ENCODE data around the gene MNS1.
"Not testable (repeated sequence)": the region's sequence is repeated elsewhere in the genome, so short reads cannot be mapped to it uniquely, and the experiment has no call there.

Gene MNS1, protein sequence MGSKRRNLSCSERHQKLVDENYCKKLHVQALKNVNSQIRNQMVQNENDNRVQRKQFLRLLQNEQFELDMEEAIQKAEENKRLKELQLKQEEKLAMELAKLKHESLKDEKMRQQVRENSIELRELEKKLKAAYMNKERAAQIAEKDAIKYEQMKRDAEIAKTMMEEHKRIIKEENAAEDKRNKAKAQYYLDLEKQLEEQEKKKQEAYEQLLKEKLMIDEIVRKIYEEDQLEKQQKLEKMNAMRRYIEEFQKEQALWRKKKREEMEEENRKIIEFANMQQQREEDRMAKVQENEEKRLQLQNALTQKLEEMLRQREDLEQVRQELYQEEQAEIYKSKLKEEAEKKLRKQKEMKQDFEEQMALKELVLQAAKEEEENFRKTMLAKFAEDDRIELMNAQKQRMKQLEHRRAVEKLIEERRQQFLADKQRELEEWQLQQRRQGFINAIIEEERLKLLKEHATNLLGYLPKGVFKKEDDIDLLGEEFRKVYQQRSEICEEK

DNA sequence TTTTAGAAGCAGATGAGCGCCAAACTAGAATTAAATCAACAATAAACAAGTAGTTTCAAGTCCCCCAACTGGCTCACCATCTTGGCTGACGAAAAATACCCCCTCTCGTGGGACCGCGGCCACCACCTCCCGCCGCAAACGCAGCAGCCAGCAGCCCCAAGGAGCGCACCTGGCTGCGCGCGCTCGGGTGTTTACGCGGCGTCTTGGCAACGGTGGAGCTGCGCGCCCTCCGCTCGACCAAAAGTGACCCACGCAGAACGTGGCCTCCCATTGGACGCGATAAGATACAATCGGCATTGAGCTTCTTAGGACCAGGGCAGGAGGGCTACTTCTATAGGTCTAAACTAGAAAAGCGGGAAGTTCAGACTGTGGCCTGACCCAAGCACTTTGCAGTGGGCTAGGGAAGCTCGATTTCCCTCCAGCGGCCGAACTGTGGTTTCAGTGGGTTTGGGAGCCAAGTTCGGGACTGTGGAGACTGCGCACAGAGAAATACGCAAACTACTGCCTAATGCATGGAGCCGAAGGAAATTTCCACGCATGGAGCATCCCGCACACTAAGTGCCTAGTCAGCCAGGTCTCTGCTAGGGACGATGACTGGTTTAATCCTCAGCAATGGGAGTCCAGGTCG lies at the start of gene MNS1:
TSS of gene MNS1 (minus strand) at position 245 of the 628 bp plus-strand sequence. CDS start at position 80, 165 bp downstream.
- DNase-seq (ENCODE audit: low read depth in 2 of 2, low spot score in 1 of 2) = peak; percentile 6 to 11

DNA sequence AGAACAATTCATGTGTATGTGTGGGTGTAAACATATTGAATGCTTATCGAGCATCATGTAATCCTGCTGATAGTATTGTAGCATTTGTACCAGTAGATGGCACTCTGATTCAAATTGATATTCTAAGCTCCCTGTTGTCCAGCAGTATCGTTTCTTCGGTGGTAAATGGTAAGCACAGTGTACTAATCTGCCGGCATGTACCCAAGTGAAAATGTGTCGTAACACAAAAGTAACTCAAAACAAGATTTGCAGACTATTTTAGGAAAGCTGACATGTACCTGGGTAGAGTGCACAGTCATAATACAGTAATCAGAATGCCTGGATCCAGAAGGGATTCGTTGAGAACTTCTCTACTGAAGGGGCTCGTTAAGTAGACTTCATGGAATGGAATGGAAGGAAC lies 31.7 kb upstream of the MNS1 start:
- DNase-seq (ENCODE audit: low read depth in 2 of 2, low spot score in 1 of 2) = no peak

DNA sequence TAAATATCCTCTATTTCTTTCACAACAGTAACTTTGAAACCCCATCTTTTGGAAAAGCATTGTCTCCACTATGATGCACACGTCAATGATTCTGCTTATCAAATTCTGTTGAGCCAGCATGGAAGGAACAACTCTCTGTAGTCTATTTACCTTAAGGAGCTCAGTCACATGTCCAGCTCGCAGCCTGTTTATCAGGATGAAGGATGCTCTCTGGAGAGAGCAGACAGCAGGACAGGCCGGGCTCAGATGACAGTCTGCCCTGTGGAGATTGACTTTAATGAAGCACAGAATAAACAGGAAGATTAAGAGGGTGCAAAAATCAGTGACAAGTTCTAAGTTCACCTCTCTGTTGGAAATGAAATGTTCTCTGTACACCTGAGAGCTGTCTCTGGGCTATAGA lies 30.6 kb upstream of the MNS1 start:
- no peak for DNase-seq (ENCODE audit: low read depth in 2 of 2, low spot score in 1 of 2)

DNA sequence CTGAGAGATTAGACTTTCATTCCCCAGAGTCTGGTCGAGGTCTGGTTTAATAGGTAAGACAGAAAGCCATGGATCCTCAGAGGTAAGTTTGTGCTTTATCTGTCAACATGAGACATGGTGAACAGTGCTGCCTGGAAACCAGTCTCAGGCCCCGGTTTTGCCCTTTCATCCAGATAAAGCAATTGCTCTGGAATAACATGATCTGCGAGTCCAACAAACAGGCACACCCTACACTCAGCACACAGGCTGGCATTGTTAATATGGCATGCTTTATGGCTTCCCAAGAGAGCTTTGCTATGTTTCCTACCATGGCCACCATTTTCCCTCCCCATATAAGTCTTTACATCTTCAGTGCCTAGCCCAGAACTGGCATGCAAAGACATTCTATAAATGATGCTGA lies 30.1 kb upstream of the MNS1 start:
- DNase-seq (ENCODE audit: low read depth in 2 of 2, low spot score in 1 of 2) = no peak

DNA sequence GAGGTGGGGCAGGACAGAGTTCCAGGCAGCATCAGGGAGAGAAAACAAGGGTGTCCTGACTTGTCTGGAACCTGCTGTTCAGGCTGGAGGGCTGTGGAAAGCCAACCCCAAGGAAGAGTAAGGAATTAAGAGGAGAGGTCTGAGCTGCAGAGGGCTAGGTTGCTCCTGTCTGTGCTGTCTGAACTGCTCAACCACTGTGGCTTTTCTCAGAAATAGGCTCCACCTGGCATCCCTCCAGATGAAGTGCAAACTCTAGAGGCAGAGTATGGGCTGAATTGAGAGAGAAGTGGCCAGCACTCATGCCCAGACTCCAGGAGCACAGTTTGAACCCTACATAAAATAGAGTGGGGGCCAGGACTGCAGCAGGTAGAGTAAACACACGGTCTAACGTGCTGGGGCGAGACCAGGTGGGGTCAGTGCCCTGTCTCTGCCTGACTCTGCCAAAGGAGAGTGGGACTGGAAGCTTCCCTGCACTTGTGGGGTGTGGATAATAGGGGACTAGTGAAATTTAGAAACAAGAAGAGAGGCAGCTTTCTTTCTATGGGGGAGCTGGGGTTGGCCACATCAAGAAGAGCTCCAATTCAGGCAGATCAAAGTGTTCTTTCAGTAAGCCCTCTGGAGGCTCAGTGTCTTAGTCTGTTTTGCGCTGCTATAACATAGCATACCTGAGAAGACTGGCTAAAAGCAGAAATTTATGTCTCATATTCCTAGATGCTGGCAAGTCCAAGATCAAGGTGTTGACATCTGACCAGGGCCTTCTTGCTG lies 28.0 kb upstream of the MNS1 start:
- no peak for DNase-seq (ENCODE audit: low read depth in 2 of 2, low spot score in 1 of 2)

DNA sequence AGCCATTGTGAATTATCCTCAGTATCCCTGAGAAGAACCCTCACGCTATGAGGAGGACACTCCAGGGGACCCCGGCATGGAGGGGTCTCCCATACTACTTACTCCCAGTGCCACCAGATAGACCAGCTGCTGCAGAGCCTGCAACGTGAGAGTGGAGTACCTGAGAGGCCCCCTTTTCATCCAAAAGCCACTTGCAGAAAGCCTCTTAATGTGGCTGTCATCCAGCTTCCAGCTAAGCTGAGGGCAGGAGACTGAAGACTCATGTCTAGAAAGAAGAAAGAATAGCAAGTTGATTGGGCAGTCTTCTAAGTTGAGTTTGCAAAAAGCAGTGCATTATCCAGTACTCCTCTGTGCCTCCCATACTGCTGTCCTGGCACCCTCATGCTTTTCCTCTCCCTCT lies 27.3 kb upstream of the MNS1 start:
- no peak for DNase-seq (ENCODE audit: low read depth in 2 of 2, low spot score in 1 of 2)

DNA sequence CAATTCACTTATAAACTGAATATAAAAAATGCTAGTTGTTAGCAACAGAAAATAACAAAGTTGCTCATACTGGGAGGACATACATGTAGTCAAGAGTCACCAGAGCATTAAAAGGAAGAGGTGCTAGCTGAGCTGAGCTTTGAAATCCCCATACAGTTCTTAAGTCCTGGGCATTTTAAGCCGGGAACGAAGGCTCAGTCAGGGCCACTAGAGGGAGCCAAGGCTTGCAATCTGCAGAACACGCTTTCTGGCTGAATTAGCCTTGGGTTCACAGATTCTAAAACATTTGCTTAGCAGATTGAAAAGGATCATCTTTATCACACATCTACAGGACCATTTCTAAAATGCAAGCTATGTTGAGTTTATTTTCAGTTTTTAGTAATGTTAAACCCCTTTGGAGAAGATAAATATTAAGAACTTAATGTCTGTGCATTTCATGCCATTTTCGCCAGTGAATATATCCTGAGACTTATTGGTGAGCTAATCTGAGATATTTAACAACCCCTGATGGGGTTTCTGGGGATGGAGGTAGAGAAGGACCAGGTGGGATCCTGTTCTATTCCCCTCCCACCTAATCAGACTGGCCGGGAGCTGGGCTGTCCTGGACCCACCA lies 26.3 kb upstream of the MNS1 start:
- DNase-seq (ENCODE audit: low read depth in 2 of 2, low spot score in 1 of 2) = peak in 1 of 2 donors; percentile 5

DNA sequence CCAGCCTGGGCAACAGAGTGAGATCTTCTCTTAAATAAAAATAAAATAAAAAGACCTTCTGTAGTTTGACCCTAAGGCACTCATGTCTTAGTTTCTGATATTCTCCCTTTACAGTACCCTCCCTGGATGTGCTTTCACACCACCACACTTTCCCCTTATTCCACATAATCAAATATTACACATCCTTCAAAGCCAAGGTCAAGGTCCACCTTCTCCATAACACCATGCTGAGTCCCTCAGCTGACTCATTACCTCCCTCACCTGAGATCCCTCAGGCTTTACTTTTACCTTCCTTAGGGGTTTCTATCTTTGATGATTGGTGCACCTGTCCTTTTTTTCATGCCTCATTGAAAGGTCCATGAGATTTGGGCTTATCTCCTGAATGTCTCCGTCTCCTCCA lies 25.5 kb upstream of the MNS1 start:
- no peak for DNase-seq (ENCODE audit: low read depth in 2 of 2, low spot score in 1 of 2)

DNA sequence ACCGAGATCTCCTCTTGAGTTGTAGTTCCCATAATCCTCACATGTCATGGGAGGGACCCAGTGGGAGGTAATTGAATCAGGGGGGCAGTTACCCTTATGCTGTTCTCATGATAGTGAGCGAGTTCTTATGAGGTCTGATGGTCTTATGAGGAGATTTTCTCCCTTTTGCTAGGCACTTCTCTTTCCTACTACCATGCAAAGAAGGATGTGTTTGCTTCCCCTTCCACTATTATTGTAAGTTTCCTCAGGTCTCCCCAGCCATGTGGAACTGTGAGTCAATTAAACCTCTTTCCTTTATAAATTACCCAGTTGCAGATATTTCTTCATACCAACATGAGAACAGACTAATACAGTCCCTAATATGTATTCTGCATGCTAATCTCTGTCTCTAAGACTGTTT lies 21.3 kb upstream of the MNS1 start:
- not testable (repeated sequence) for DNase-seq (ENCODE audit: low read depth in 2 of 2, low spot score in 1 of 2)

DNA sequence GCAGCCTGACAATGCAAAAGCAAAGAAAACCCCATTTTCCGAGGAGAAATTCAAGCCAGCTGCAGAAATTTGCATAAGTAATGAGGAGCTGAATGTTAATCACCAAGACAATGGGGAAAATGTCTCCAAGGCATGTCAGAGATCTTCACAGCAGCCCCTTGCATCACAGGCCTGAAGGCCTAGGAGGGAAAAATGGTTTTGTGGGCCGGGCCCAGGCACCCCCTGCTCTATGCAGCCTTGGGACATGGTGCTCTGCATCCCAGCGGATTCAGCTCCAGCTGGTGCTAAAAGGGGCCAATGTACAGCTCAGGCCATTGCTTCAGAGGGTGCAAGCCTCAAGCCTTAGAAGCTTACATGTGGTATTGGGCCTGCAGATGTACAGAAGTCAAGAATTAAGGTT lies 20.5 kb upstream of the MNS1 start:
- not testable (repeated sequence) for DNase-seq (ENCODE audit: low read depth in 2 of 2, low spot score in 1 of 2)

DNA sequence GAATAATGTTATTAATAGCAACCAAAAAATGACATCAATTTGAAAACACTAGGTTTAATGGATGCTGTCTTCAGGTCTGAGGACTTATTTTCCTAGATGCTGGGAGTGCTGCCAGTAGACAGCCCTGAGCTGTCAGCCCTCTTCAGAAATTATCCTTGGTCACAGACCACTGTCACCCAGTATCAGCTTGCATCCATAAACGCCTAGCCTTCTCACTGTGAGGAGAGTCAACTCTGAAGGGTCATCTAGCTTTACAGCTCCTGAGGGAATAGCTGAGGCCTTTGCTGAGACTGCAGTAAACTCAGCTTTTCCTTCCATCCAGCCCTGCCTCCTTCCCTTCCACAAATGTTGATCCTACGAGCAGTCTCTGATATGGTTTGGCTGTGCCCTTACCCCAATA lies 19.4 kb upstream of the MNS1 start:
- DNase-seq (ENCODE audit: low read depth in 2 of 2, low spot score in 1 of 2) = no peak

DNA sequence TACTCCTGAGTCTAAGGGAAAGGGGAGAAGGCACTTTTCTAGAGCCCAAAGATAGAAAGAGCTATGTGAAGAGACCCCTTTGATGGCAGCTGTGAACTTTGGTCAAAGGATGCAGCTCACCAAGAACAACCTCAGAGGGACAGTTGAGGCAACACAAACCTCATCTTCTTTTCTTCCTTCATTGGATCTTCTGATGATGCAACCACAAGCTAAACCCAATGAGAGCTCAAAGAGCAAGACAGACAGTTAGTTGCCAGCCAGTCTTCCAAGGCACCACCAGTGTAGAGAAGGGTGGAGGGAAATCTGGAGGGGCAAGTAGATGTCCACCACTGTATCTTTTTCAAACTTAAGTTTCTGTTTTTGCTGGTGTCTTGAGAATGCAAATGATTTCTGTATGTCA lies 10.4 kb upstream of the MNS1 start:
- DNase-seq (ENCODE audit: low read depth in 2 of 2, low spot score in 1 of 2) = no peak

DNA sequence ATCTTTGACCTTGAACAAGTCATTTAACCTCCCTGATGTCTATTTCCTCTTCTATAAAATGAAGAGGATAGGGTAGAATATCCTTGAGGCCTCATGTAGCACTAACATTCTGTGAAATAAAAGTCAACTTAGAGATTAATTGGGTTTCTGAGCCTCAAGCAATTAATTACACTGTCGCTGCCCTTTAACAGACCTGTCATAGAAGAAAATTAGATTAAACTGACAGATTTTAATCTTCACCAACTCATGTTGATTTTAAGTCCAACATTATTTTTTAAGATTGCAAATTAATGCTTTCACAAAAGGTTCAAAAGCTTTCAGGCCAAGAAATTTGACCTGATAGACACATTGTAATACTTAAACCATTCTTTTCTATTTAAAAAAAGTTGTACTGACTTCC lies 8.1 kb upstream of the MNS1 start:
- DNase-seq (ENCODE audit: low read depth in 2 of 2, low spot score in 1 of 2) = no peak

DNA sequence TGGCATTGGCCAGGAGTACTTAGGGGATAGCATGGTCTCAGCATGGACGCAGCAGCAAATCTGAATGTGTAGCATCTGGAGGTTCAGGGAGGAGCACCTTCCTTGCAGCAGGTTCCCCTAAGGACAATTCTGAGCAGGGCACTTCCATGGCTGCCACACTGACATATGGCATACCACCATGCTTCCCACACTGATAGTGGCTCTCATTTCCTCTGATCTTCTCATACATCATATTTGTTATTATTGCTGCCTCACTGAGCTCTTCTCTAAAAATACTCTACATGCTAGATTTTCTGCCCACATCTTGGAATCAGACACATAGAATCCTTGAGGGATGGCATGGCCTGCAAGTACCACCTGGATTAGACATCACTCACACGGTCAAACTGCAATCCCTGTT lies 7.3 kb upstream of the MNS1 start:
- no peak for DNase-seq (ENCODE audit: low read depth in 2 of 2, low spot score in 1 of 2)

DNA sequence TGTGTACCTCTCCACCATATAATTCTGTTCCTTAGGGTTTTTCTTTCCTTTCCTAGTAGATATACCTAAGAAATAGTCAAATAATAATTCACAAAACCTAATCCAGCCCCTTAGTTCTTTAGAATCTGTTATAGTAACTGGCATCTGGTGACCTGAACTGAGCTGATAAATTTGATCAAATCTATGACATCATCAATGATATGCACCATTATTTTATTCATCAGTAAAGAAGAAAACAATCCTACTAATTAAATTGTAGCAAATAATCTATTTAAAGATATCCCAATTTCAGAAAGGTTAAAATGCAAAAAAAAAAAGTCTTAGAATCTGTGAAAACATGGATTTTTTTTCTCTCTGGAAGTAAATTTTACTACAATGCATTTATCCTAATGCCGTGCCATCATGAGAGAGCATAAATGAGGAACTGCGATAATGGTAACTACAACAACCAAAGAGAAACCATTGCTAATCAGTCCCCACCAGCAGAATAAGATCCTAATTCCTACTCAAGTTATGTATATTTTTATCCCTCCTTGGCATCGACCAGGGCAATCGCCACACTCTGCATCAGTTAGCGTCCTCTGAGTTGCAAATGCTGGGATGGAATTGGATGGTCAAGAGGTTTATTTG lies 6.6 kb upstream of the MNS1 start:
- DNase-seq (ENCODE audit: low read depth in 2 of 2, low spot score in 1 of 2) = no peak

DNA sequence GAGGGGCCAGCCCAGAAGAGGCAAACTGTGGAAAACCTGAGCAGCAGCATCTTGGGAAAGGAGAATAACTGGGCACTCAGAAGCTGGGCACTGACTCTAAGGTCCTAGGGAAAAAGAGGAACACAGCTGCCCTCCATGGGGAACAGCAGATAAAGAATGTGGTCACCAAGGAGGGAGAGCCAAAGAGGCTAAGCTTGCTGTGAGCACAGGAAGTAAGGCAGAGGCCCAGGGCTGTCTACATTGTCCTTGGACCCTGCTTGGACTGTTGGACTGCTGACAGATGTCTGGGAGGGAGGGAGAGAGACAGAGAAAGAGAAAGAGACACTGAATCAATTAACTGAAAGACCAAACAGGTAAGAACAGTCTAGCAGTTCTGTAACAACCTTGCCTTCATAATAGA lies 4.5 kb upstream of the MNS1 start:
- DNase-seq (ENCODE audit: low read depth in 2 of 2, low spot score in 1 of 2) = no peak

DNA sequence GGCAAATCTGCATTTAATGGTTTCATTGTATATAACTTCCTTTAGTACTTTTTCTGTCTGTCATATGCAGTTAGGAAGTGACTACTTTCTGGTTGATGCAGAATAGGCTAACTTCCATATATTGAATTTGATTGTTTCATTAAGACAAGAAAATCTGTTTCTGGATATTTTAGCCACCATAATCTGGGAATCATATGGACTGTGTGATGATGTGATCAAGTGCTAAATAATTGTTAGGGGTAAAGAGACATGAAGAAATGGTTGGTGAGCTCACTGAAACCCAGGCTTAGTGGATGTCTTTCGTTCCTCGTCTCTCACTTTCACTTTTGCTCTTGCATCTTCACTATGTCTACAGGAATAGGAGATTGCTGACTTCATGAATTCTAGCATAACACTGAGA lies 3.5 kb upstream of the MNS1 start:
- DNase-seq (ENCODE audit: low read depth in 2 of 2, low spot score in 1 of 2) = no peak

DNA sequence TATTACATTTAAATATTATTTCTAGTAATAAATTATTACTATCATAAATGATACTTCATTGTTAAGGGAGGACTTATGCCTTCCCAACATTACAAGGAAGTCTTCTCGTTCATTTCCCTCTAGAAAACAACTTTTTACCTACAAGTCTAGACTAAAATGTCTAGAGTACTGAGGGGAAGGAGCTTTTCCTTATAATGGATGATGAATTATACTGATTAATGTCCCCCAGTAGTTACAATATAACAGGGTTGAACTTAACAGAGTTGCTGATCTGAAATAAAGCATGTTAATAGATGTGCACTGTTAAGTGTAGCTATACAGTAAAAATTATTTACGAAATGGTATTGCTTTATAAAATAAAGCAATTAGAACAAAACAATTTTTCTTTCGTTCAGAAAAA lies 2.7 kb upstream of the MNS1 start:
- DNase-seq (ENCODE audit: low read depth in 2 of 2, low spot score in 1 of 2) = no peak

DNA sequence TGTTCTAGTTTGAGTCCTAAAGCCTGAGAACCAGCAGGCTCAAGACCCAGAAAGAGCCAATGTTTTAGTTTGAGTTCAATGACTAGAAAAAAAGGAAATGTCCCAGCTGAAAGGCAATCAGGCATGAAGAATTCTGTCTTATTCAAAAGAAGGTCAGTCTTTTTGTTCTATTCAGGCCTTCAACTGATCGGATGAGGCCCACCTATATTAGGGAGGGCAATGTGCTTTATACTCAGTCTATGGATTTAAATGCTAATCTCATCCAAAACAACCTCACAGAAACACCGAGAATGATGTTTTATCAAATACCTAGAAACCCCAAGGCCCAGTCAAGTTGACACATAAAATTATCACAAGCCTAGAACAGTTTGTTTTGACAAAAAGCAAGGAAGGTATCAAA lies 4.0 kb downstream of the MNS1 start:
- DNase-seq (ENCODE audit: low read depth in 2 of 2, low spot score in 1 of 2) = no peak

DNA sequence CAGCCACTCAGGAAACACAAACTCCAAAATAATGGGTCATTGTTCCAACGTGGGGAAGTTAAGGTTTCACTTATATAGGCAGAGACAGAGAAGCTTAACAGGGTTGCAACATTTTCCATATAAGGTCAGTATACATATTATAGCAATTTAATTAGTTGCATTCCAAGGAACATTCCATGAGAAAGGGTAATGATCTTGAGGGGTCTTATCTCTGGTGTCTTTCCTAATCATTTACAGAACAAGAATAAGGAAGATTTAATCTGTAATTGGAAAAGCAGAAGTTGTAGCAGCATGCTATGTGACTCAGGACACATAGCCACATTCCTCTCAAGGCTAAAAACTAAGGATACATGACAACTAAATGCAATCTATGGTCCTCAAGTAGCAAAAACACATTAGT lies 4.9 kb downstream of the MNS1 start:
- no peak for DNase-seq (ENCODE audit: low read depth in 2 of 2, low spot score in 1 of 2)

DNA sequence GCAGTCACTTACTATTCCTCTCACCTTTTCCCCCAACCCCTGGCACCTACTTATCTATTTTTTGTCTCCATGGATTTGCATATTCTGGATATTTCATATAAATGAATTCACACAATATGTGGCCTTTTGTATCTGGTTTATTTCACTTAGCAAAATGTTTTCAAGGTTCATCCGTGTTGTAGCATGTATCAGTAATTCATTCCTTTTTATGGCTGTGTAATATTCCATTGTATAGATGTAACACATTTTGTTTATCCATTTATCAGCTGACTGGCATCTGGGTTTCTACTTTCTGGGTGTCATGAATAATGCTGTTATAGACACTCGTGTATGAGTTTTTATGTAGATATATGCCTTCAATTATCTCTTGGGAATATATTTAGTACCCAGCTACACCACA lies 5.8 kb downstream of the MNS1 start:
- DNase-seq (ENCODE audit: low read depth in 2 of 2, low spot score in 1 of 2) = no peak
